Activated naive CD8-positive, alpha-beta T cell treated with anti-CD3 and anti-CD28 coated beads for 36 hours (primary cell): ENCODE measurements around the gene PRR23B. TPM values are rescaled to one million over a fixed set of nuclear protein-coding genes. Genes with fewer than 3 reads are reported as not detected.

Experiments used
- DNase-seq: peaks from one replicate; pipeline ENCODE4 v3.0.0; 2021
- H3K27ac Mint-ChIP-seq: one replicate; pipeline ENCODE4 v1.8.0; 2022; ENCODE audit warnings: mild to moderate bottlenecking, moderate library complexity, mixed read lengths
- H3K27me3 Mint-ChIP-seq: one replicate; pipeline ENCODE4 v1.8.0; 2022; ENCODE audit warnings: mild to moderate bottlenecking, mixed read lengths
- H3K36me3 Mint-ChIP-seq: one replicate; pipeline ENCODE4 v1.8.0; 2021; ENCODE audit warnings: mild to moderate bottlenecking, mixed read lengths
- H3K4me1 Mint-ChIP-seq: one replicate; pipeline ENCODE4 v1.8.0; 2021; ENCODE audit warnings: mixed read lengths
- H3K4me3 Mint-ChIP-seq: one replicate; pipeline ENCODE4 v1.8.0; 2022; ENCODE audit warnings: mild to moderate bottlenecking, moderate library complexity, mixed read lengths
- H3K9me3 Mint-ChIP-seq: one replicate; pipeline ENCODE4 v1.8.0; 2022; ENCODE audit warnings: mixed read lengths
- total RNA-seq, 2 experiments: library from RNA; stranded (reverse); gene quantifications; one replicate each; pipeline ENCODE4 v1.2.3, GENCODE V29; 2021

Gene PRR23B
- total RNA-seq, 2 experiments from 2014 or later: not detected

GRCh38 chr3:139005356-139005993, 15.3 kb downstream of the PRR23B start:
- Mint-ChIP-seq H3K36me3 (no peaks in the 10 kb centered on the region), H3K27ac (no peak overlapping the region), H3K27me3 (peaks cover 31% of the 10 kb centered on the region), H3K4me3 (no peak overlapping the region), H3K9me3 (peaks cover 21% of the 10 kb centered on the region), H3K4me1 (no peaks in the 10 kb centered on the region)
- no peak for DNase-seq

- no peak for DNase-seq
- Mint-ChIP-seq H3K9me3 (peaks cover 2% of the 10 kb centered on the region), H3K36me3 (no peaks in the 10 kb centered on the region), H3K4me3 (no peak overlapping the region), H3K4me1 (no peaks in the 10 kb centered on the region), H3K27ac (no peak overlapping the region), H3K27me3 (peaks cover 14% of the 10 kb centered on the region)
Measured at GRCh38 chr3:138995706-138996105, 25.0 kb downstream of the PRR23B start.

- DNase-seq: no peak
- H3K27ac Mint-ChIP-seq: no peak overlapping the region
- no peaks in the 10 kb centered on the region for H3K4me1 Mint-ChIP-seq
- H3K27me3 Mint-ChIP-seq: no peaks in the 10 kb centered on the region
- no peak overlapping the region for H3K4me3 Mint-ChIP-seq
- H3K9me3 Mint-ChIP-seq: no peaks in the 10 kb centered on the region
- no peaks in the 10 kb centered on the region for H3K36me3 Mint-ChIP-seq
Measured at GRCh38 chr3:138987181-138987580, 33.5 kb downstream of the PRR23B start.

- Mint-ChIP-seq H3K4me3 (no peak overlapping the region), H3K27me3 (no peaks in the 10 kb centered on the region), H3K36me3 (no peaks in the 10 kb centered on the region), H3K9me3 (no peaks in the 10 kb centered on the region), H3K27ac (no peak overlapping the region), H3K4me1 (no peaks in the 10 kb centered on the region)
- no peak for DNase-seq
Measured at GRCh38 chr3:138985932-138986331, 34.8 kb downstream of the PRR23B start.

- Mint-ChIP-seq H3K36me3 (no peaks in the 10 kb centered on the region), H3K4me1 (no peaks in the 10 kb centered on the region), H3K9me3 (no peaks in the 10 kb centered on the region), H3K27me3 (no peaks in the 10 kb centered on the region), H3K27ac (no peak overlapping the region), H3K4me3 (no peak overlapping the region)
- no peak for DNase-seq
Measured at GRCh38 chr3:138984816-138985215, 35.9 kb downstream of the PRR23B start.

GRCh38 chr3:138976047-138976446, 44.7 kb downstream of the PRR23B start:
- Mint-ChIP-seq H3K4me3 (no peak overlapping the region), H3K27ac (no peak overlapping the region), H3K4me1 (no peaks in the 10 kb centered on the region), H3K36me3 (no peaks in the 10 kb centered on the region), H3K9me3 (no peaks in the 10 kb centered on the region), H3K27me3 (peaks cover 23% of the 10 kb centered on the region)
- no peak for DNase-seq

GRCh38 chr3:138975351-138975750, 45.4 kb downstream of the PRR23B start:
- H3K4me1 Mint-ChIP-seq: no peaks in the 10 kb centered on the region
- no peak for DNase-seq
- H3K36me3 Mint-ChIP-seq: no peaks in the 10 kb centered on the region
- no peaks in the 10 kb centered on the region for H3K9me3 Mint-ChIP-seq
- H3K27me3 Mint-ChIP-seq: peaks cover 27% of the 10 kb centered on the region
- no peak overlapping the region for H3K27ac Mint-ChIP-seq
- no peak overlapping the region for H3K4me3 Mint-ChIP-seq

- Mint-ChIP-seq H3K4me1 (no peaks in the 10 kb centered on the region), H3K27ac (no peak overlapping the region), H3K36me3 (no peaks in the 10 kb centered on the region), H3K27me3 (peaks cover 35% of the 10 kb centered on the region), H3K9me3 (no peaks in the 10 kb centered on the region), H3K4me3 (no peak overlapping the region)
- no peak for DNase-seq
Measured at GRCh38 chr3:138974462-138974861, 46.3 kb downstream of the PRR23B start.

GRCh38 chr3:138972941-138973340, 47.8 kb downstream of the PRR23B start:
- H3K36me3 Mint-ChIP-seq: no peaks in the 10 kb centered on the region
- DNase-seq: no peak
- H3K27ac Mint-ChIP-seq: no peak overlapping the region
- H3K4me1 Mint-ChIP-seq: no peaks in the 10 kb centered on the region
- no peaks in the 10 kb centered on the region for H3K9me3 Mint-ChIP-seq
- peaks cover 39% of the 10 kb centered on the region for H3K27me3 Mint-ChIP-seq
- no peak overlapping the region for H3K4me3 Mint-ChIP-seq

GRCh38 chr3:138971766-138972320, 48.9 kb downstream of the PRR23B start:
- Mint-ChIP-seq H3K9me3 (no peaks in the 10 kb centered on the region), H3K27ac (no peak overlapping the region), H3K36me3 (no peaks in the 10 kb centered on the region)

More at GRCh38 chr3:138971766-138972320, 48.9 kb downstream of the PRR23B start:
- no peak overlapping the region for H3K4me3 Mint-ChIP-seq
- DNase-seq: no peak
- H3K4me1 Mint-ChIP-seq: no peaks in the 10 kb centered on the region
- H3K27me3 Mint-ChIP-seq: peaks cover 48% of the 10 kb centered on the region

Other genes with a start within 250 kb of the PRR23B start
- gene PIK3CB, start 186.0 kb downstream of the PRR23B start, total RNA-seq: 10 to 100 TPM; 17.4 to 20.5 TPM
- gene FOXL2, start 73.8 kb downstream of the PRR23B start, total RNA-seq: not detected
- not detected for gene FOXL2NB, start 73.7 kb downstream of the PRR23B start, total RNA-seq
- not detected for gene PRR23A, start 14.7 kb downstream of the PRR23B start, total RNA-seq
- gene PRR23C, start 24.0 kb upstream of the PRR23B start, total RNA-seq: not detected